ENCODE measurements around the gene TPK1. TPM values are rescaled to one million over a fixed set of nuclear protein-coding genes. Genes with fewer than 3 reads are reported as not detected.

The TPK1 gene
- total RNA-seq, 4 donors from 2014 or later: 6.8 to 11.9 (median 8.5) TPM

DNA sequence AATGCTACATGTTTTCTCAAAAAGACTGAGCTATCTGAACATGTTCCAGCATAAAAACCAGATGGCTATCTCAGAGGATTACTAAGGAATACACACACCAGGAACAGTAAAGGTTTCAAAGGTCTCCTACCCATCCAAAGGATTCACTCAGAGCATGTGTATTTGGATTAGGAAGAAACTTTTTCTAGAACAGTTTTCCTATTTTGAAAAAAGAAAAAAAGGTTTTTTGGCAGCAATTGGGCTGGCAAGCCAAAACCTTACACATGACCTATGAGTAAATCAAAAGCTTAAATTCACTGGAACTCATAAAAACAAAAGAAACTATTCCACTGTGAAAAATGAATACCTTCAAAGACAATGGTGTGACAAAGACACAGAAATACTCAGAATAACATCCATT is 9.6 kb downstream of the TPK1 start:
- H3K27ac ChIP-seq: no peak overlapping the region
- no peak overlapping the region for H3K4me3 ChIP-seq
- H3K9me3 ChIP-seq: no peaks in the 10 kb centered on the region
- ATAC-seq: no peak
- TF ChIP-seq POLR2AphosphoS5 (IDR thresholded peaks at IDR 0.05) (no peak), POLR2A (IDR thresholded peaks at IDR 0.05) (no peak), EP300 (IDR thresholded peaks at IDR 0.05) (no peak)
- TF ChIP-seq, protein P1, sequence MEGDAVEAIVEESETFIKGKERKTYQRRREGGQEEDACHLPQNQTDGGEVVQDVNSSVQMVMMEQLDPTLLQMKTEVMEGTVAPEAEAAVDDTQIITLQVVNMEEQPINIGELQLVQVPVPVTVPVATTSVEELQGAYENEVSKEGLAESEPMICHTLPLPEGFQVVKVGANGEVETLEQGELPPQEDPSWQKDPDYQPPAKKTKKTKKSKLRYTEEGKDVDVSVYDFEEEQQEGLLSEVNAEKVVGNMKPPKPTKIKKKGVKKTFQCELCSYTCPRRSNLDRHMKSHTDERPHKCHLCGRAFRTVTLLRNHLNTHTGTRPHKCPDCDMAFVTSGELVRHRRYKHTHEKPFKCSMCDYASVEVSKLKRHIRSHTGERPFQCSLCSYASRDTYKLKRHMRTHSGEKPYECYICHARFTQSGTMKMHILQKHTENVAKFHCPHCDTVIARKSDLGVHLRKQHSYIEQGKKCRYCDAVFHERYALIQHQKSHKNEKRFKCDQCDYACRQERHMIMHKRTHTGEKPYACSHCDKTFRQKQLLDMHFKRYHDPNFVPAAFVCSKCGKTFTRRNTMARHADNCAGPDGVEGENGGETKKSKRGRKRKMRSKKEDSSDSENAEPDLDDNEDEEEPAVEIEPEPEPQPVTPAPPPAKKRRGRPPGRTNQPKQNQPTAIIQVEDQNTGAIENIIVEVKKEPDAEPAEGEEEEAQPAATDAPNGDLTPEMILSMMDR (IDR thresholded peaks at IDR 0.05): no peak
- no peaks in the 10 kb centered on the region for H3K4me1 ChIP-seq
- H3K27me3 ChIP-seq: no peaks in the 10 kb centered on the region
- H3K36me3 ChIP-seq: no peaks in the 10 kb centered on the region

DNA sequence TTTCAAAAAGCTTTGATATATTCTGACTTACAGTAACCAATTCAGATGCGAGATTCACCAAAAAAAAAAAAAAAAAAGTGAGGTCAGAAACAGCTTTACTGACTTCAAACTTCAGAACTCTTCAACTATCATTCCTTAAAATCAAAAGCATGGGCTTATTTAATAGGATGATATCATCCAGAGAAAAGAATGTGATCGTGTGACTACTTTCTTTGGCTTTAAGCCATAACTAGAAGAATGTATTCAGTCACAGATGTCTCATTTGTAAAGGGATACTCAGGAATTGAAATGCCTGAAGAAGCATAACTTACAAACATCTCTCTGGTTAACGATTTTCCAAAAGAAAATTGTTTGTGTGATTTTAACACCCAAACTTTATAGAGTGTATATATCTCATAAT is 11.5 kb downstream of the TPK1 start:
- H3K36me3 ChIP-seq: no peaks in the 10 kb centered on the region
- 30 to 45% methylated on average over 3 of the region's 3 CpGs for WGBS, 2 donors (ENCODE audit: low coverage in 1 of 2)
- no peak for ATAC-seq
- no peaks in the 10 kb centered on the region for H3K4me1 ChIP-seq
- no peaks in the 10 kb centered on the region for H3K27me3 ChIP-seq
- H3K27ac ChIP-seq: no peak overlapping the region
- TF ChIP-seq EP300 (IDR thresholded peaks at IDR 0.05): no peak
- TF ChIP-seq POLR2AphosphoS5 (IDR thresholded peaks at IDR 0.05): no peak
- no peak for TF ChIP-seq POLR2A (IDR thresholded peaks at IDR 0.05)
- TF ChIP-seq, protein P1 (IDR thresholded peaks at IDR 0.05): no peak
- no peak overlapping the region for H3K4me3 ChIP-seq
- no peaks in the 10 kb centered on the region for H3K9me3 ChIP-seq

DNA sequence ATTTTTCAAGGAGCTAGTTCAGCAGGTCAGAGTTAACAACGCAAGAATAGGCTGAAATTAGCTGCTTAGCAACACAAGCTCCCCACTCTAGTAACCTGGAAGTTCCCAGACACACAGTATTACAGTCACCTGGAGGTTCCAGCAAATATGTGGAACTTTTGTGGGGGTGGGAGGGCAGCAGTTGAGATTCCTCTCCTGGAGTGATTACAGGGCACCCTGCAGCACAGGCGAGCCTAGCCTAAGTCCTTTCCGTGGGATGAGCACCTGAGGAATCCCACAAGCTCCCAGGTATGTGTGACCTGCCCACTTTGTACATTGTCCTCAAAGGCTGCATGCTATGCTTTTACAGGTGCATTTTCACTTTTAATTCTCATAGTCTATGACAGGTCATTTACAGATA is 13.6 kb downstream of the TPK1 start:
- TF ChIP-seq EP300 (IDR thresholded peaks at IDR 0.05) (no peak), POLR2A (IDR thresholded peaks at IDR 0.05) (no peak), POLR2AphosphoS5 (IDR thresholded peaks at IDR 0.05) (no peak)
- TF ChIP-seq, protein P1 (IDR thresholded peaks at IDR 0.05): no peak
- ATAC-seq: no peak
- Histone ChIP-seq H3K4me3 (no peak overlapping the region), H3K36me3 (no peaks in the 10 kb centered on the region), H3K9me3 (no peaks in the 10 kb centered on the region), H3K27ac (no peak overlapping the region), H3K4me1 (no peaks in the 10 kb centered on the region), H3K27me3 (no peaks in the 10 kb centered on the region)
- WGBS, 2 donors (ENCODE audit: low coverage in 1 of 2): 67 to 100% methylated on average over 1 of the region's 3 CpGs

DNA sequence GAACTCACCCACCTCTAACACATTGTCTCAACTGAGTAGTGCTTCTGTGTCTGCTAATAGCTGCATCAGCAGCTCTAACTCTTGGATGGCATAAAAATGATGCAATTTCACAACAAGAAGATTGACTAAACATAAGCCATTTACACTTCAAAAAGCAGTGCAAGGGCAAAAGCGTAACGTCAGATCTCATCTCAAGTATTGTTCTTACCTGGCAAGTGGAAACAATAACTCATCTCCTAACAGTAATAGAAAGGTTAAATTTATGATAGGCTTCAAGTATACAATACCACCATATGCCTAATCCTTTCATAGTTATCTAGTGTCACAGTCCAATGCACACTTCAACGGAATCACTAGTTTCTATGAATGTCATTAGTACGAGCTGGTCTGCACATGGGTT is 14.8 kb downstream of the TPK1 start:
- WGBS, 2 donors (ENCODE audit: low coverage in 1 of 2): 86 to 89% methylated on average over 4 of the region's 4 CpGs

DNA sequence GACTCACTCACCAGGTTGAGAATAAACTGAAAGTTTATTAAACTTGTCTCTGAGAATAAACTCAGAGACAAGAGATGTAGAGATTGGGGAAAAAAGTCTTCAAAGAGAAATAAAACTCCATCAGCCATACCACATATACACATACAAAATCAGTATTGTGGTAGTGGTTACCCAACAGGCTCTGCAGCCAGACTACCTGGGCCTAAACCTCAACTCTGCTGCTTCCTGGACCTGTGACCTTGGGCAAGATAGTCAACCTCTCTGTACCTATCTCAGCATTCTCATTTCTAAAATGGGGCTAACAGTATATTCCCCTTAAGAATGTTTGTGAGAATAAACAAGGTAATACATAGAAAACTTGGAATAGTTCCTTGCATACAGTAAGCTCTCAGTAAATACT is 15.3 kb downstream of the TPK1 start:
- Histone ChIP-seq H3K27ac (no peak overlapping the region), H3K4me3 (no peak overlapping the region), H3K36me3 (no peaks in the 10 kb centered on the region), H3K27me3 (no peaks in the 10 kb centered on the region), H3K9me3 (no peaks in the 10 kb centered on the region), H3K4me1 (no peaks in the 10 kb centered on the region)
- no peak for ATAC-seq
- TF ChIP-seq, protein P1 (IDR thresholded peaks at IDR 0.05): no peak
- TF ChIP-seq POLR2A (IDR thresholded peaks at IDR 0.05) (no peak), POLR2AphosphoS5 (IDR thresholded peaks at IDR 0.05) (no peak), EP300 (IDR thresholded peaks at IDR 0.05) (no peak)

More for the DNA sequence above, 14.8 kb downstream of the TPK1 start:
- Histone ChIP-seq H3K27me3 (no peaks in the 10 kb centered on the region), H3K27ac (no peak overlapping the region), H3K36me3 (no peaks in the 10 kb centered on the region), H3K4me3 (no peak overlapping the region), H3K9me3 (no peaks in the 10 kb centered on the region), H3K4me1 (no peaks in the 10 kb centered on the region)
- ATAC-seq: no peak
- TF ChIP-seq POLR2AphosphoS5 (IDR thresholded peaks at IDR 0.05) (no peak), POLR2A (IDR thresholded peaks at IDR 0.05) (no peak)
- TF ChIP-seq, protein P1 (IDR thresholded peaks at IDR 0.05): no peak

All from gastroesophageal sphincter (tissue), 4 donors.